Hepatocyte (in vitro differentiated cells): ENCODE results near the gene MFSD1.

Experiments used
- EZH2 ChIP-seq: fragments of 200-600 bp; sonication (generic); IDR thresholded peaks from 2 replicates; pipeline ENCODE4 v1.6.1; 2016; ENCODE audit warnings: antibody characterized with exemption, mild to moderate bottlenecking, borderline replicate concordance
- EZH2phosphoT487 ChIP-seq: fragments of 200-600 bp; sonication (generic); IDR thresholded peaks from one replicate; pipeline ENCODE4 v1.6.1; 2018; ENCODE audit warnings: antibody characterized with exemption, mild to moderate bottlenecking, low read depth, moderate library complexity; ENCODE audit not compliant: unreplicated experiment, severe bottlenecking
- TF ChIP-seq, protein P1 (sequence below): fragments of 200-600 bp; sonication (generic); IDR thresholded peaks from 2 replicates; pipeline ENCODE4 v1.5.1; 2016; ENCODE audit warnings: antibody characterized with exemption, mild to moderate bottlenecking; ENCODE audit not compliant: poor library complexity

GRCh38 chr3:158801696-158802408 lies at the start of gene MFSD1:
- TF ChIP-seq, protein P1, sequence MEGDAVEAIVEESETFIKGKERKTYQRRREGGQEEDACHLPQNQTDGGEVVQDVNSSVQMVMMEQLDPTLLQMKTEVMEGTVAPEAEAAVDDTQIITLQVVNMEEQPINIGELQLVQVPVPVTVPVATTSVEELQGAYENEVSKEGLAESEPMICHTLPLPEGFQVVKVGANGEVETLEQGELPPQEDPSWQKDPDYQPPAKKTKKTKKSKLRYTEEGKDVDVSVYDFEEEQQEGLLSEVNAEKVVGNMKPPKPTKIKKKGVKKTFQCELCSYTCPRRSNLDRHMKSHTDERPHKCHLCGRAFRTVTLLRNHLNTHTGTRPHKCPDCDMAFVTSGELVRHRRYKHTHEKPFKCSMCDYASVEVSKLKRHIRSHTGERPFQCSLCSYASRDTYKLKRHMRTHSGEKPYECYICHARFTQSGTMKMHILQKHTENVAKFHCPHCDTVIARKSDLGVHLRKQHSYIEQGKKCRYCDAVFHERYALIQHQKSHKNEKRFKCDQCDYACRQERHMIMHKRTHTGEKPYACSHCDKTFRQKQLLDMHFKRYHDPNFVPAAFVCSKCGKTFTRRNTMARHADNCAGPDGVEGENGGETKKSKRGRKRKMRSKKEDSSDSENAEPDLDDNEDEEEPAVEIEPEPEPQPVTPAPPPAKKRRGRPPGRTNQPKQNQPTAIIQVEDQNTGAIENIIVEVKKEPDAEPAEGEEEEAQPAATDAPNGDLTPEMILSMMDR: no peak
- no peak for TF ChIP-seq EZH2
- no peak for TF ChIP-seq EZH2phosphoT487
